Central memory CD8-positive, alpha-beta T cell (primary cell): ENCODE data around the gene CPNE1.

Experiments used
- ATAC-seq: fragments of 150-1000 bp; cut with Tn5 transposase; replicated peaks from 2 replicates; pipeline ENCODE4 v1.10.0; 2022; ENCODE audit warnings: mild to moderate bottlenecking, moderate FRiP score, moderate number of reproducible peaks; ENCODE audit not compliant: poor library complexity, severe bottlenecking; ENCODE audit errors: extremely low read depth
- DNase-seq, 2 donors: peaks; one replicate each; pipeline ENCODE4 v3.0.0; 2021; ENCODE audit warnings: low spot score in 2 of 2
- H3K27ac Mint-ChIP-seq: one replicate; pipeline ENCODE4 v1.8.0; 2022; ENCODE audit warnings: low read depth, mild to moderate bottlenecking, moderate library complexity, mixed read lengths
- H3K27me3 Mint-ChIP-seq: one replicate; pipeline ENCODE4 v1.8.0; 2022; ENCODE audit warnings: mixed read lengths
- H3K36me3 Mint-ChIP-seq: one replicate; pipeline ENCODE4 v1.8.0; 2022; ENCODE audit warnings: mild to moderate bottlenecking, moderate library complexity, mixed read lengths; ENCODE audit not compliant: insufficient read depth
- H3K4me1 Mint-ChIP-seq: one replicate; pipeline ENCODE4 v1.8.0; 2022; ENCODE audit warnings: mixed read lengths
- H3K4me3 Mint-ChIP-seq: one replicate; pipeline ENCODE4 v1.8.0; 2022; ENCODE audit warnings: mild to moderate bottlenecking, moderate library complexity, mixed read lengths
- H3K9me3 Mint-ChIP-seq: one replicate; pipeline ENCODE4 v1.8.0; 2022; ENCODE audit warnings: mixed read lengths

Gene CPNE1

GRCh38 chr20:35702824-35703695, 38.4 kb upstream of the CPNE1 start:
- peaks cover 33% of the 10 kb centered on the region for H3K4me1 Mint-ChIP-seq
- DNase-seq (no peak), ATAC-seq (no peak)
- peak overlapping the region; percentile 38 for H3K4me3 Mint-ChIP-seq
- H3K27me3 Mint-ChIP-seq = no peaks in the 10 kb centered on the region
- H3K36me3 Mint-ChIP-seq = peaks cover 77% of the 10 kb centered on the region
- H3K27ac Mint-ChIP-seq = peak overlapping the region; percentile 76
- no peaks in the 10 kb centered on the region for H3K9me3 Mint-ChIP-seq

- peak overlapping the region; percentile 59 for H3K27ac Mint-ChIP-seq
- peak overlapping the region; percentile 99 for H3K4me3 Mint-ChIP-seq
- no peaks in the 10 kb centered on the region for H3K27me3 Mint-ChIP-seq
- H3K9me3 Mint-ChIP-seq = no peaks in the 10 kb centered on the region
- peaks cover 42% of the 10 kb centered on the region for H3K4me1 Mint-ChIP-seq
- peaks cover 83% of the 10 kb centered on the region for H3K36me3 Mint-ChIP-seq
- no peak for ATAC-seq
- DNase-seq = no peak
Observed at GRCh38 chr20:35702051-35702823, 37.5 kb upstream of the CPNE1 start.

GRCh38 chr20:35700625-35701148, 36.0 kb upstream of the CPNE1 start:
- no peak for ATAC-seq
- H3K27ac Mint-ChIP-seq = peak overlapping the region; percentile 98
- no peak for DNase-seq
- H3K36me3 Mint-ChIP-seq = peaks cover 69% of the 10 kb centered on the region
- no peaks in the 10 kb centered on the region for H3K27me3 Mint-ChIP-seq
- peaks cover 43% of the 10 kb centered on the region for H3K4me1 Mint-ChIP-seq
- no peaks in the 10 kb centered on the region for H3K9me3 Mint-ChIP-seq
- H3K4me3 Mint-ChIP-seq = peak overlapping the region; percentile 99

- DNase-seq (no peak), ATAC-seq (no peak)
- H3K27me3 Mint-ChIP-seq = no peaks in the 10 kb centered on the region
- peak overlapping the region; percentile 98 for H3K27ac Mint-ChIP-seq
- H3K9me3 Mint-ChIP-seq = no peaks in the 10 kb centered on the region
- peak overlapping the region; percentile 99 for H3K4me3 Mint-ChIP-seq
- peaks cover 68% of the 10 kb centered on the region for H3K36me3 Mint-ChIP-seq
- H3K4me1 Mint-ChIP-seq = peaks cover 46% of the 10 kb centered on the region
Observed at GRCh38 chr20:35699957-35700624, 35.4 kb upstream of the CPNE1 start.

DNA sequence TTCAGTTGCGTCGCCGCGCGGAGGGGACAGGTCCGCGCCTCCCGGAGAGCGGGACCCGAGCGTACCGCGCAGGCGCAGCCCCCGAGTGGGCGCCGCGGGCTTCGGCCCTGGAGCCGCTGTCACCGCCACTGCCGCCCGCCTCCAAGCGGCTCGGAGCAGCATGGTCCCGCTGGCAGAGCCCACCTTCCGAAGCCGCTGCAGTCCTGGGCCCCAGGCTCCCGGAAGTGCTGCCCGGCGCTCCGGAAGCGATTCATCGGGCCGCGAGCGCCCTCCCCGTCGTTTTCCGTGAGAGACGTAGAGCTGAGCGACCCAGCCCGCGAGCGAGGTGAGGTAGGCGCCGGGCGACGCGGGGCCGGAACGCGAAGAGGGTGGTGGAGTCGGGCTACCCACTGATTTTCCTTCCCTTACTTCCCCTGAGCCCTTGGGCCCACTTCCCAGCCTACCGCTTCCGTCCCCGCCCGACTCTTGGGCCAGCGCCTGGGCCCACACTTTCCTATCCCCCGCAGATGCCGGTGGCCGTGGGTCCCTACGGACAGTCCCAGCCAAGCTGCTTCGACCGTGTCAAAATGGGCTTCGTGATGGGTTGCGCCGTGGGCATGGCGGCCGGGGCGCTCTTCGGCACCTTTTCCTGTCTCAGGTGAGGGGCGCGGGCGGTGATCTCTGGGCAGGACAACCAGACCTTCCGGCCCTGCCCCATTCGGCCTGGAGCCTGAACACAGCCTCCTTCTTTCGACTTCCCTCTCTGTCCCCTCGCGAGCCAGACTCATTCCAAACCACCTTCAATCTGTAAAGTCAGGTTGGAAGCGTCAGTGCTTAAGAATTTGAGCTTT, 34.6 kb upstream of the CPNE1 start, which contains the start of the genes NFS1 and ROMO1:
Gene NFS1, minus strand, starts transcription at position 226 of the 830 bp plus-strand sequence. Its CDS starts 64 bp downstream, at position 162.
Gene ROMO1, plus strand, starts transcription at position 279 of the 830 bp plus-strand sequence. Its CDS starts 228 bp downstream, at position 507.
- Mint-ChIP-seq H3K27me3 (no peaks in the 10 kb centered on the region), H3K9me3 (no peaks in the 10 kb centered on the region), H3K4me3 (peak within 1 kb of the TSS; percentile 99), H3K36me3 (peaks cover 63% of the 10 kb centered on the region), H3K27ac (peak within 1 kb of the TSS; percentile 98), H3K4me1 (peaks cover 42% of the 10 kb centered on the region)
- ATAC-seq (peak; percentile 93), DNase-seq (peak; percentile 67 to 72)

DNA sequence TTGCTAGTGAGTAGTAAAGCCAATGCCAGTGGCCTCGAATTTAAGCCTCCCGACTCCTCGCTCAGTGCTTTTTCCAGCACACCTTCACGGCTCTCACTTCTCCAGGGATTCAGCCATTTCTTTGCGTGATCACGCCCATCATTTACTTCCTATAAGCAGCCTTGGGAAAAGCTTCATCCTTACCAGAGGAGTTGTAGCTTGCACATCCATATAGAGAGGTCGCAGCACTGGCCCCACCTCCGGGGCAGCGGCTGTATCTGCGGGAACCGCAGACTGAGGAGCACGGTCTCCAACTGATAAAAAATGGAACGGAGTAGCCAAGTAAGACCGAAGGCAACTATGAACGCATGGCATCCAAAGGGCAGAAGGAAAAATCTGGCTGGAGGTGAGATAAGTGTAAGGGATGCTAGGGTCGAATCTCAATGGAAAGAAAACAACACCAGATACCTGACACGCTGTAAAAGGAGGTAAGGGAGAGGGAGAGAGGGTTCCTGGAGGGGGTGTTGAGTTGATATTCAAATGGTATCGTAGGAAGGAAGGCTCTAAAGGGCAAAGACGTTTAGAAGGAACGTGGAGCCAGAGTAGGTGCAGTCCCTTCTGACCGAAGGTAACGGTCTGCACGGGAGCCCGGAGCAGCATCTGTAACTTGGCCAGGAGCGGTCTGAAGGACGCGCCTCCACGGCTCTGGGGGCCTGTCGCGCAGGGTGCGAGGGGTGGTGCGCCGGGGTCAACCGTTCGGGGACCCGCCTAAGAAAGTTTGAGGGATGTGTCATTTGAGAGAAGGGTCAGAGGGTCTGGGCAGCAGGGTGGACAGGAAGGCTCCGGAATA, 33.8 kb upstream of the CPNE1 start:
- peaks cover 58% of the 10 kb centered on the region for H3K36me3 Mint-ChIP-seq
- peaks cover 38% of the 10 kb centered on the region for H3K4me1 Mint-ChIP-seq
- ATAC-seq (peak; percentile 31), DNase-seq (no peak)
- peak overlapping the region; percentile 99 for H3K4me3 Mint-ChIP-seq
- H3K9me3 Mint-ChIP-seq = no peaks in the 10 kb centered on the region
- no peaks in the 10 kb centered on the region for H3K27me3 Mint-ChIP-seq
- H3K27ac Mint-ChIP-seq = peak overlapping the region; percentile 98

DNA sequence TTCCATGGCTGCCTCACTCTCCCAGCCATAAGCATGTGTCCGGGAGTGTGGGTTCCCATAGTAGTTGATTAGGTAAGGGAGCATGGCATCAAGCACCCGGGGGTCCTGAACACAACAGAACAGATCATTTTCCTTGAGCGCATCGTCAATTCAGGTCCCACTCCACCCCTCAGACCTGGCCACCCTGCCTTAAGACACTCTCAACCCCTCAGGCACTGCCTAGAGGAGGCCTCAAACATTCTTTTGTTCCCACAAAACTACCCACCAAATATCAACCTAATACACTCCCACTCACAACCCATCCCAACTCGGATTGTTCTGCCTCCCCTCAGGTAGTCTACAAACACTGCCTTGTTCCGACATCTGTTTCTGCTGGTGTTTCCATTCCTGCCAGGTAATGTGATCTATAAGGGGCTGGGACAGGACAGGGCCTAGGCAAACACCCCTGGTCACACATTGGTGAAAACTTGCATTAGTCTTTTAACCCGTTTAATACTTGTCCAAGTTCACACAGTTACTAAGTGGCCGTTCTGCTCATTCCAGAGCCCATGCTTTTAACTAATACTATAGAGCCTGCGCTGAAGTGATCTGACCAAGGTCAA, 33.1 kb upstream of the CPNE1 start:
- Mint-ChIP-seq H3K9me3 (no peaks in the 10 kb centered on the region), H3K36me3 (peaks cover 57% of the 10 kb centered on the region), H3K4me1 (peaks cover 36% of the 10 kb centered on the region), H3K4me3 (peak overlapping the region; percentile 99), H3K27ac (peak overlapping the region; percentile 98), H3K27me3 (no peaks in the 10 kb centered on the region)
- no peak for DNase-seq
- no peak for ATAC-seq

GRCh38 chr20:35695978-35696377, 31.3 kb upstream of the CPNE1 start:
- peaks cover 36% of the 10 kb centered on the region for H3K4me1 Mint-ChIP-seq
- peaks cover 50% of the 10 kb centered on the region for H3K36me3 Mint-ChIP-seq
- no peaks in the 10 kb centered on the region for H3K27me3 Mint-ChIP-seq
- no peak for ATAC-seq
- no peak overlapping the region for H3K27ac Mint-ChIP-seq
- no peaks in the 10 kb centered on the region for H3K9me3 Mint-ChIP-seq
- no peak overlapping the region for H3K4me3 Mint-ChIP-seq
- DNase-seq = no peak

DNA sequence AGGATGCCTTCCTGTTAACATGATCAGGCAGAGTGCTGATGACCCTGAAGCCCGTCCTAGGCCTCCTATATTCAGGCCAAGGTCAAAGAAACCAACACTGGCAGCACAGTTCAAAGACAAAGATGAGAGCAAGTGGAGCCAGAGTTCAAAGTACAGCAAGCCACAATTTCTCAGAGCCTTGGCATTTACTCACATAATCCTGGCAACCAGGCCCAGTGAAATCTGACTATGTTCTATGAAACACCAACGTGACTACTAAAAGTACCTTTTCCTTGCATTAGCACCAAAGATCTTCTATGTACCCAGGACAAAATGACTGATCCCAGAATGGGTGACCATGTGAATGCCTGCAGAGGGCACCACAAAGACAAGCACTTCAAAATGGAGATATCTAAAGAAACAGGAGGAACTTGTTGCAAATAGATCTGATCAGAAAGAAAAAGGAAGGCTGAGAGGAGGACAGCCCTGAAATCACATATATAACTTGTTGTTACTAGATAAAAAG, 30.6 kb upstream of the CPNE1 start:
- no peak overlapping the region for H3K4me3 Mint-ChIP-seq
- ATAC-seq (no peak), DNase-seq (no peak)
- H3K27me3 Mint-ChIP-seq = no peaks in the 10 kb centered on the region
- no peaks in the 10 kb centered on the region for H3K9me3 Mint-ChIP-seq
- H3K4me1 Mint-ChIP-seq = peaks cover 32% of the 10 kb centered on the region
- H3K27ac Mint-ChIP-seq = no peak overlapping the region
- peaks cover 50% of the 10 kb centered on the region for H3K36me3 Mint-ChIP-seq

- DNase-seq = no peak
- no peaks in the 10 kb centered on the region for H3K27me3 Mint-ChIP-seq
- peaks cover 3% of the 10 kb centered on the region for H3K4me1 Mint-ChIP-seq
- H3K27ac Mint-ChIP-seq = no peak overlapping the region
- H3K36me3 Mint-ChIP-seq = peaks cover 47% of the 10 kb centered on the region
- no peaks in the 10 kb centered on the region for H3K9me3 Mint-ChIP-seq
- H3K4me3 Mint-ChIP-seq = no peak overlapping the region
- ATAC-seq = no peak
Observed at GRCh38 chr20:35690265-35690664, 25.6 kb upstream of the CPNE1 start.
